GM19328 (cell line): ENCODE data around the gene RPS21.

Experiments used
- ATAC-seq: cut with Tn5 transposase; IDR thresholded peaks from one replicate; pipeline ENCODE4 v1.9.1; 2021; ENCODE audit warnings: mild to moderate bottlenecking, moderate library complexity; ENCODE audit not compliant: unreplicated experiment

Gene RPS21

DNA sequence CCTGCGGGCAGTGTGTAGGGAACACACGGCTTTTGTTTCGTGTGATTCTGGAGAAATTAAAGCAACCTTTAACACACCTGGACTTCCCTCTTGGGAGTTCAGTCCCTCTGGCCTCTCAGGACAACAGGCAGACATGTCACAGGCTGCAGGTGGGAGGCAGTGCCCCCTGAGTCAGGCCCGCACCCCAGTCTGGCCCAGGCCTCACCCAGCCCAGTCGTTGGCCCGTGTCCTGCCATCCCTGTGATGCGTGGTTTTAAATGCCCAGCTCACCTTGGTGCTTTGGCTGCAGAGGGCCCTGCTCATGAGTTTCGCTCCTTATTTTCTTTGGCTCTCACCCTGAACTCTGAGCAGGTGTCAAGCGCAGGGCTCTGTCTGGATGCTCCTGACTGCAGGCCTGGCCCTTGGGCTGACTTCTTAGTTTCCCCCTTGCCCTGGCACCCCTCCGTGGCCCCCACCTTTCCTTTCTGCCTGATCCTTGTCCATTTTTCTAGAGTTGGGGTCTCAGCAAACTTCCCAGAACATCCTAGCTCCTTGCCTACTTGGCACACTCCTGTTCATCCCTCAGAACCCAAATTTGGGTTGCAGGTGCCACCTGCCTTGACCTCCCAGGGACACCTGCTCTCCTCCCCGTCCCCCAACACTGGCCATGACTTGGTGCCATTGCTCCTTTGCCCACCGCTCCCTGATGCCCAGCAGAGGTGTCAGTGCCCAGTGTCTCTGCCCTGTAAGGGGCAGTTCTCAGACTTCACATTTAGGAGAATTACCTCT, 22.4 kb downstream of the RPS21 start:
- ATAC-seq, result no peak

DNA sequence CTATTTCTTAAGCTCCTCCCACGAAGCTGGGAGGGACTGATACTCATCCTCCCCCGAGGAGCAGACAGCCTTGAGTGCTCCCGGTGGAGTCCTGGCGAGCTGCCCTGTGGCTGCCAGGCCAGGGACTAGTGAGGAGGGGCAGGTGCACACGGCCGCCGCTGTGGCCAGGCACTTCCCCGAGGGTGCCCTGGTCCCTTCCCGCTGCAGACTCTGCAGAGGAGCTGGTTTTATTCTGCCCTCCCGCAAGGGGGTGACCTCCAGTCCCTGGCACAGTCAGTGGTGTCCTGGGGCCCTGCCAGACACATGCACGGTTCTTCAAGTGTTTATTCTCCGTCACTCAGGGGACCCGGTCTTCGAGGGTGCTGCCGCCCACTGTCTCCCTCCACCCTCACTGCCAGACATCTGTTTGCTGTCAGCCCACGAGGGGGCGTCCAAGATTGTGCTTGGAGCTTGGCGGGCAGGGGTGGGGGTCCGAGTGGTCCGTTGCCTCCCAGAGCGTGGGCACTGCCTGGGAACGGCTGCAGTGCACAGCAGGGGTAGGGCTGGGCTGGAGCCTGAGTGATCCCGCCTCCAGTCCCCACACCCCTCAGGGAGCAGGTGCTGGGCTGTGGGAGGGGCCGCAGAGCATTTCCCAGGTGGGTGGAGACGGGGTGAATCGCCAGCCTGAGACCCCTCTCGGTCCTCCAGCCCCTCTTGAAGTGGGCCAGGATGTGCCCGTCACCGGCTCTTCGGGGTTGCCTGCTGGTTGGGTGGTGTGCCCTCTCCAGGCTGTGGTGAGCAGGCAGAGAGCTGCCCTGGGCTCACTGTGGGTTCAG, 23.2 kb downstream of the RPS21 start:
- no peak for ATAC-seq

DNA sequence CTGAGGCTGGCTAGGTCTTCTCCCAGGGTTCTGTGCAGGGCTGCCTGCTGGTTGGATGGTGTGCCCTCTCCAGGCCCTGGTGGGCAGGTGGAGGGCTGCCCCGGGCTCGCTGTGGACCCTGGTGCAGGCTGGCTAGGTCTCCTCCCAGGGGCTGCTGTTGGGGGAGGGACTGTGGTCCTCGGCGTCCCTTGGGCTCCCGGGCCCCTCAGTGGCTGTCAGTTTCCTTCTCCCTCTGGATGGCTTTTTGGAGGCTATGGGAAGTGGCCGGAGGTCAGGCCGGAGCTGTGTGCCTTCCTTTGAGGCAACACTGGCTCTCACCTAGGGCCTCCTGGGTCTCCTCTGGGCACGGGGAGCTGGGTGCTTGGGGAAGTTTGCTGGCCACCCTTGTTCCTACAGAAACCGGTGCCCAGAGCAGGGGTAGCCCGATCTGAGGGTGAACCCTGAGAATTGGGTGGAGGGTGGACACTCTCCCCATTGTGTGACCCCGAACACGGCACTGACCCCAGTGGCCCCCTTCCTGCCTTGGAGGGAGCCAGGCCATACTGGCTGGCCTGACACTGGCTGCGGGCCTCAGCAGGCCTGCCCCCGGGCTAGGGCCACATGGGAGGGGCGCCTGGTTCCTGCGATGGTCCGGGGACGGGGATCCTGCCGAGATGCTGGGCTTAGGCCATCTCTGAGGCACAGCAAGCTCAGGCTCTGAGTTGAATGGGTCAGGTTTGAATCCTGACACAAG, 24.0 kb downstream of the RPS21 start:
- no peak for ATAC-seq

DNA sequence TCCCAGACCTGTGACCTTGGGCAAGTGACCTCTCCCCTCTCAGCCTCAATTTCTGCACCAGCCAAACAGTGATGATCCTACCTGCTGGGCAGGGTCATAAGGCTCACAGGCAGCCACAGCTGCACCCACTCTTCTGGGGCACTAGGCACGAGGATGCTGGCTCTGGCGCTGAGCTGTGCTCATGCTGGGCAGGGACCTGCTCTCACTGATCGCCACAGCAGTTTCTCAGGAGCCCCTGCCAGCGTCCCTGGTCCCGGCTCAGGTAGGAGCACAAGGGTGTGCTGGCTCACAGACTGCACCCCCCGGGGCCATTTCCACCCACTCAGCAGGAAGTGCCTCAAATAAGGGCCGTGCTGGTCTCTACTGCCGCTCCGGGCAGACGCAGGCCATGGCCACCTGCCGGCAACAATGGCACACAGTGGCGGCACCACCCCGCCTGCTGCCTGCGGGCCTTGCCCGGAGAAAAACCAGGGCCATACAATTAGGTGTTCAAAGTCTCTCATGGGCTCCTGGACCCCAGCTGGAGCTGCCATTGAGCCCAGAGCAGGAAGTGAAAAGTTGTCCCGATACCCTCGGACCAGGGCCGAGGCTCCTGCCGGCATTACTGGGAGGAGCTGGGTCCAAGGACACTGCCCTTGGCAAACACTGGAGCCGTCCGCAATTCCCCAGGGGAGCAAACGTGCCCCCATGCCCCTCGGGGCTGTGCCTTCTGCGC, 24.7 kb downstream of the RPS21 start:
- no peak for ATAC-seq

DNA sequence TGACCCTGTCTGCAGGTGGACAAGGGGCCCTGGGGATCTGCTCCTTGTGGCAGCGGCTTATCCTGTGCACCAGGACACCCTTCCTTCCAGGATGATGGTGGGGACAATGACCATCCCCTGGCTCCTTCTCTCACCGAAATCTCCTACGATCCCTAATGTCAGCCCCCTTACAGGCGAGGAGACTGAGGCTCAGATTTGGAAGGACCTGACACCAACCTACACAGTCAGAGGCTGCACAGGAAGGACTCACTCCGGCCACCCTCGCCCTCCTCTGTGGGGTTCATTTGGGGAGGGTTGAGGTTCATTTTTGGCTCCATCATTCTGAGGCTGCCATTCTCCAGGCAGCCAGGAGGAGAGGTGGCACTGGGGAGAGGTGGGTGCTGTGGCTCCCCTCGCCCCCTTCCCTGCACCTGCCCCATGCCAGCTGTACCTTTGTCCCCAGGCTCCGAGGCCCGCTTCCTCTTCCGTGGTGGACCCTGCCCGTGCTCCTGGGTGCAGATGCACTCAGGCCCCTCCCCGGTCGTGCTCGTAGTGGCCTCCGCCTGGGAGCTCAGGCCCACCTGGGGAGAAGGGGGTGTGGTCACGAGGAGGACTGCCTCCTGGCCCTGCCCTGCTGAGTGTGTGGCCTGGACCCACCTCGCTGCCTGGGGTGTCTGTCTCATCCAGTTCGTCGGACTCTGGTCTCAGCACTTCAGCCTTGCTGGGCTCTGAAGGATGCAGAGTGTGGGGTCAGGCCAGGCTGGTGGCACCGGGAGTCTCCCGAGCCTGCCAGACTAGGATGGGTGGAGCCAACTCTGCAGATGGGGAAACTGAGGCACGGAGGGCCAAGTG, 25.5 kb downstream of the RPS21 start:
- no peak for ATAC-seq

DNA sequence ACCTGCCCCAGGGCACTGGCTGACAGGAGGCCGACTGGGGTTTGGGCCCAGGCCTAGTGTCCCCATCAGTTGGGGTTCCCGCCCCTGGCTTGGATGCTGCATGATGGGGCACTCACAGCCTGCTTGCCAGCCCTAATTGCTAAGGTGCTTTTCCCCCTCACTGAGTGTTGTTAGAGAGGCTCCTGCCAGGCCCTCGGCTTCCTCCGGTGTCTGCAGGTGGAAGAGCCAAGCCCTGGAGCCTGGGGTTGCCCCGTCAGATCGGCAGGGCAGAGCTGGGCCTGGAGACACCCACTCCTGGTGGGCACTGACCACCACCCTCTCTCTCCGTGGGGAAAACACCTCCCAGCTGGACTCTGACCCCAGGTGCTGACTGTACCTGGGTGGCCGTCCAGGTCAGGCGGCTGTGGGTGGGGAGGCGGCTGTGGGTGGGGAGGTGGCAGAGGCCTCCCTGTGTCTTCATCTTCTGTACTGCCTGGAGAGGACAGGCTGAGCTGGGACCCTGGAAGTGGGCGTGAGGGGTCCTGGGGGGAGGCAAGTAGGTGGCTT, 26.2 kb downstream of the RPS21 start:
- no peak for ATAC-seq

DNA sequence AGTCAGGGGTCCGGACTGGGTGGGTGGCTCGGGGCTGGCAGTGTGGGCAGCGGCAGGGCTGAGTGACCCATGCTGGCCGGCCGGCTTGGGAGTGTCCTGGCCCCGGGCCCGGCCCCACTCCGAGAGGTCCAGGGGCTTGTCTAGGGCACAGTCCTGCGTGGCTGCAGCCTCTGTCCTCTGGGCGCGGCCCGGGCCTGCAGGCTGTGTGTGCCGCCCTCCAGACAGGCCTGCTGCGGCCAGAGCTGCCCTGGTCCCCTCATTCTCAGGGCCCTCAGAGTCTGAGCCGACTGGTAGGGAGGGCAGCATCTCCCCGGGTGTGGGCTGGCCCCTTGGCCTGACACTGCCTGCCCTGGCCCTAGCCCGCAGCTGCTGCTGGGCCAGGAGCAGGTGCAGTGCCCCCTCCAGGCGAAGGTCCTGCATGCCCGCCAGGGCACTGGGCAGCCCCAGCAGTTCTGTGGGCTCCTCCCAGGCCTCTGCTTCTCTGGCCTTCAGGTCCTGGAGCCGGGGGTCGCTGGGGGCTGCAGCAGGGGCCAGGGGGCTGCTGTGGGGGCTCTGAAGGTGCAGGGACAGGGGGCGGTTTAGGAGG, 27.1 kb downstream of the RPS21 start:
- ATAC-seq, result no peak

DNA sequence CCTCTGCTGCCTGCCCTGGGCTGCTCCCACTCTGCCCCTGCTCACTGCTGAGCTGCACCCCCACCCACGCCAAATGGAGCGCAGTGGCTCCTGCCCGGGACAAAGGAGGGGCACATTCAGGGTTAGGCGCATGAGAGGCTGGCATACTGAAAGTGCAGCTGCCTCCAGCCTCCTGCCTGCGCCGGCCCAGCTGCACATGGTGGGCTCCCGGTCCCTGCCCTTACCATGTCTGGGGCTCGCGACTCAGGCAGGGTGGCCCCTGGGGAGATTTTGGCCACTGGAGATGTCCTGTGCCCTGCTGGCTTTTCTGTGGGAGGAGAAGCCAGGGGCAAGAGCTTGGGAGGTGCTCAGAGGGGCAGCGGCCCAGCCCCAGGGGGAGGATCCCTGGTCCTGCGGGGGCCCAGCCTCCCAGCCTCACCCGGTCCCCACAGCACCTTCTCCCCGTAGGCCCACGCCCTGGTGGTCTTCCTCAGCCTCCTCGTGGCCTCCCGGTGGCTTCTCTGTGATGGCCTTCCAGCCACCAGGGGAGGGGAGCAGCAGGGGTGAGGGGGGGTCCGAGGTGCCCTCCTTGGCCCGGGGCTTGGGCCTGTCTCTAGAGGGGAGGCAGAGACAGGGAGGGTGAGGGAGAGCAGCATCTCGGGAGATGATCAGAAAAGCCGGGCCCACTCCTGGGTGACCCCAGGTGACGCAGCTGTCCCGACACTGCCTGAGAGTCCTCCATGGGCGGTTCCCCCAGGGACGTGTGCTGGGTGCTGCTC, 28.6 kb downstream of the RPS21 start:
- no peak for ATAC-seq

DNA sequence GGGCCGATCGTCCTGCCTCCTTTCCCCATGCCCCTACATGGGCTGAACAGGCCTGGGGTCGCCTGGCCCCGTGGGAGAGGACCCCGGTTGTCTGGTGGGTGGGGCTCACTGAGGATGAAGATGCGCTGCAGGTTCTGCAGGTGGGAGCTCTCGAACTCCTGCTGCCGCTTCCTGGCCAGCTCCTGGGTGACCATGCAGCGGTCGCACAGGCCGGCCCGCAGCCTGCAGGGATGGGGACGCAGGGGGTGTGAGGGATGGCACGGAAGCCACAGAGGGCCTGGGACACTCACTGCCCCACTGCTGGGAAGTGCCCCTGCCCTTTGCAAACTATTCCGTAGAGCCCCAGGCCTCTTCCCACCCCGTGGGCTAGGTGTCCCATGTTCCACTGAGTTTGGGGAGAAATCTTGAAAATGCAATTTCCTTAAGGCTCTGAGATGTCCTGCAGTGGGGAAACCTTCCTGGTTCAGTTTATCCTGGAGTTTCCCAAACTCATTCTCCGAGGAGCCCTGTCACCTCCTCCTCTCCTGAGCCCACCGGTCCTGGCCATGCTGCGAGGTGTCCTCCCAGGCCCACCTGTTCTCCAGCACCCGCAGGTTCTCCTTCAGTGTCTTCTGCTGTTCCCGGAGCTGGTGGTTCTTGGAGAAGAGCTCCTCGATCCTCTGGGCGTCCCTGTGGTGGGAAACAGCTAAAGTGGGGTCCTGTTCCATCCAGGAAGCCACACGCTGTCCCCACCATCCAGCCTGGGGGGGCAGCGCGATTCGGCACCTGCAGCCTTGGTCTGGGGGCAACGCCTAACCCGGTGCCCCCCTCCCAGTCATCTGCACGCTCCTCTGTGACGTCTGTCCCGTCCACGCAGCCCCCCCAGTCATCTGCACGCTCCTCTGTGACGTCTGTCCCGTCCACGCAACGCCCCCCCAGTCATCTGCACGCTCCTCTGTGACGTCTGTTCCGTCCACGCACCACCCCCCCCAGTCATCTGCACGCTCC, 30.0 kb downstream of the RPS21 start:
- no peak for ATAC-seq

DNA sequence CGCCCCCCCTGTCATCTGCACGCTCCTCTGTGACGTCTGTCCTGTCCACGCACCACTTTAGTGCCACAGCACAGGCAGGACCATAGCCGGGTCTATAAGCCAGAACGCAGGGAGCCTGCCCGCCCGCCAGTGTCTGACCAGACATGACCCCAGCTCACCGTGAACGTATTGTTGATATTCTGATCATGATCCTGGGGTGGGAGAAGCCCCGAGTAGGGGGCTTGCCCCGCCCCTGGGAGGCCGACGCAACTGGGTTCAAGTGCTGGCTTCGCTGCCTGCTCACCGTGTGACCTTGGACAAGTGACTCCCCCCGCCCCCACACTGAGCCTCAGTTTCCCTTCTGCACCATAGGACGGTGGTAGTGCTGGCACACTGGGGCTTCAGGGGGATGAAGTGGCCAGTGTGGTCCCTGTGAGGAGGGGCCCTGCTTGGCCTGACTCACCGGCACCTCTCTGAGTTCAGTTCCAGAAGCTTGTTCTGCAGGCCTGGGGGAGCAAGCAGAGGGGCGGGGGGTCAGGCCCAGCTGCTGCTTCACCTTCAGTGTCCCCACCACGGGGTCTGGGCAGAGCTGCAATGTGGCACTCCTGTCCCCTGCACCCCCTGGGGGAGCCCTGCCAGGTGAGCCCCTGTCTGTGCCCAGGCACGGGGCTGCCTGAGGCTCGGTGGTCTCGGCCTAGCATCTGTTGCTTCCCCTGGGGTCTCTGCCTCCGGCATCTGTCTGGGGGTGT, 31.2 kb downstream of the RPS21 start:
- ATAC-seq, result no peak

DNA sequence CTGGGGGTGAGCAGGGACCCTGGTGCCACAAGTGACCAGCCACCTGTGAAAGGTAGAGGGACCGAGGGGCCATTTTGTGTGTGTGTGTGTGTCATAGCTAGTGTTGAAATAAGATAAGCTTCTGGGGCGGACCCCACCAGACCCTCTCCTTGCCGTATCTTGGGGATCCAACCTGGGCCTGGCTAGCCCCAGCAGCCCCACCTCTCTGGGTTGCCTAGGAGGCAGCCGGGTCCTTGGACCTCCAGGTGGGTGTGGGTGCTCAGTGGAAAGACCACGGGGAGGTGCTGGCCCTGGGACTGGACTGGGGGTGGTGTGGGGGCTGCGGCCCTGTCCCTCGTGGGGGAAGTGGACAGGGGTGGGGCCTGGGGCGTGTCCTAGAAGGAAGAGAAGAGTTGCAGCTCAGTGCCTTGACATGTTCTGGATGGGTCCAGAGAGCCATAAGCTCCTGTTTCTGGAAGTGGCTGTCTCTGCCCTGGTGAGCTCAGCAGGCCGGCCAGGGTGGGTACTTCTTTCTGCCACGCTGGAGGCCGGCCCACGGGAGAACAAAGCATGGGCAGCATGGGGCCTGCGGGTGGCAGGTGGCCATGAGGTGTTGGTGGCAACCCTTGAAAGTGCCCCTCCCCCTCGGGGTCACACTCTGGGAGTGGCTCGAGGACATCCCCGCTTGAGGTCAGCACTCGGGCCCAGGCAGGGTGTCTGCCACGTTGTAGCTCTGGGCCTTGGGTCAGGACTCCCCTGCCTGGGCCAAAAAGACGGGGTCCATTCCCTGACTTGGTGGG, 32.0 kb downstream of the RPS21 start:
- ATAC-seq, result no peak

DNA sequence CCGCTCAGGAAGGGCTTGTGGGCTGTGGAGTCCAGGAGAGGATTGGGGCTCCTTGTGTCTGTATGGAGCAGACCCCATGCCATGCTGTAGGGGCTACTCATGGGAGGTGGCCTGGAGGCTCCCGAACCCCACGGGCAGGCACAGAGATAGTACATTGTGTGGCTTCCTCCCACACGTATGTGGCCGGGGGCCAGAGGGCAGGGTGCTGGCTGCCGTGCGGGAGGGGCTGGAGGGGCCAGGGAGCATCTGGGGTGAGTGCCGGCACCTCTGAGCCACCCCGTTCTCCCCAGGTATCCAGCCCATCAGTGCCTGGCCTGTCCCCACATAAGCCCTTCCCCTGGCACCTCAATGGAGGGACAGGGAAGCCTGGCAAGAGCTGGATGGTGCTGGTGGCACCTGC, 32.9 kb downstream of the RPS21 start:
- no peak for ATAC-seq

DNA sequence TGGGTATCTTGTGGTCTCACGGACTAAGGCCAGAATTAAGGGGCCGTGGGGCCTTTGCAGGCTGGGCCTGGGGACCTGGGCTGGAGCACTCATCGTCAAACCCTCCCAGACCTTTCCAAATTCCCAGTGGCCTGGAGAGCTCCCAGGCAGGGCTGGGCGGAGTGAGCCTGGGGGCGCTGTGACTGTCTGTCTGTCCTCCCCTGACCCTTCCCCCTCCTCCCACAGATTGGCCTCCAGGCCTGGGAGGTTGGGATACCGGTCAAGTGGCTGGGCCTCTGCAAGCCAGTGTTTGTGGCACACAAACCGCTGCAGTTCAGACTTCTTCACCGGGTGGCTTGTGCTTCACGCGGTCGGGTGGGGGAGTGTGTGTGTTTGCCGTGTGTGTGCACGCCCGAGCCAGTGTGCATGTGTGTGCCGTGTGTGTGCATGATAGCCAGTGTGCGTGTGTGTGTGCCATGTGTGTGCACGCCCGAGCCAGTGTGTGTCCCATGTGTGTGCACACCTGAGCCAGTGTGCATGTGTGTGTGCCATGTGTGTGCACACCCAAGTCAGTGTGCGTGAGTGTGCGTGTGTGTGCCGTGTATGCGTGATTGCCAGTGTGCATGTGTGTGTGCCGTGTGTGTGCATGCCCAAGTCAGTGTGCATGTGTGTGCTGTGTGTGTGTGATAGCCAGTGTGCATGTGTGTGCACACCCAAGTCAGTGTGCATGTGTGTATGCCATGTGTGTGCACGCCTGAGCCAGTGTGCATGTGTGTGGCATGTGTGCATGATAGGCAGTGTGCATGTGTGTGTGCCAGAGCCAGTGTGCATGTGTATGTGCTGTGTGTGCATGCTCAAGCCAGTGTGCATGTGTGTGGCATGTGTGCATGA, 34.2 kb downstream of the RPS21 start:
- ATAC-seq, result no peak

DNA sequence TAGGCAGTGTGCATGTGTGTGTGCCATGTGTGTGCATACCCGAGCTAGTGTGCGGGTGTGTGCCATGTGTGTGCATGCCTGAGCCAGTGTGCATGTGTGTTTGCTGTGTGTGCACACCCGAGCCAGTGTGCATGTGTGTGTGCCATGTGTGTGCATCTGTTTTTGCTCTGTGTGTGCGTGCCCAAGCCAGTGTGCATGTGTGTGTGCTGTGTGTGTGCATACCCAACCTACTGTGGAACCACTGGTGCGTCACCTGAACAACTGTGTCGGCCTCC, 34.8 kb downstream of the RPS21 start:
- ATAC-seq, result no peak

DNA sequence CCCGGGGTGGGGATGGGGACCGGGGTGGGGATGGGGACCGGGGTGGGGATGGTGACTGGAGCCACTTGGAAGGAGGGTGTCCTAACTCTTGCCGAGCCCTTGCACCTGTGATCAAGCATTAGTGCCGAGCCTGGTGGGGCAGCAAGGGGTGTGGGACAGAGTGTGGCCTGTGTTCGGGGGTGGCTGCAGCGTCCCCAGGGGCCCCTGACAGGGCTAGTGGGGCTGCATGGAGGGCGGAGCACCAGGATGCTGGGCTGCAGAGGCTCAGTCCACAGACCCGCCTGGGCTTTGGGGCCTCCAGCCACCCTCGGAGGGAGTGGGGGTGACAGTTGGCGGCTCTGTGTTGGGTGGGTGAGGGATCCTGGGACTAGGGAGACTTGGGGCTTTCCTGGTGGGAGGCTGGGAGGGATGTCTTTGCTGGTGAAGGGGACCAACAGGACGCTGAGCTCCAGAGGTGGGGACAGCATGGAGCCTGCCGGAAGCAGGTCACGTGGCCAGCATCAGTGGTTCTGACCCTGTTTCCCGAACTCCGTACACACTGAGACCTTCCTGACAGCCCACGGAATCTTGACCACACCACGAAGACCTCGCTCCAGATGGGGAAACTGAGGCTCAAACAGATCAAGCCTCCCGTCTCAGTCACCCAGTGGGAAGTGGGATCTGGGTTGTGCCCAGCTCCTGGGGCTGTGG, 35.9 kb downstream of the RPS21 start:
- ATAC-seq, result no peak
